Activated T-helper 1 cell treated with Interleukin-2 at 50 U/mL for 16 hours (primary cell): ENCODE data around the gene MYO16.
"Not testable (repeated sequence)": the region's sequence is repeated elsewhere in the genome, so short reads cannot be mapped to it uniquely, and the experiment has no call there.

Experiments
- DNase-seq: peaks from one replicate; pipeline ENCODE4 v3.0.0-alpha.2; 2020; ENCODE audit warnings: low read depth

The MYO16 gene

GRCh38 chr13:109199280-109199679 lies 569.9 kb downstream of the MYO16 start:
- no peak for DNase-seq

GRCh38 chr13:109200556-109200955 lies 571.1 kb downstream of the MYO16 start:
- DNase-seq: no peak

DNA sequence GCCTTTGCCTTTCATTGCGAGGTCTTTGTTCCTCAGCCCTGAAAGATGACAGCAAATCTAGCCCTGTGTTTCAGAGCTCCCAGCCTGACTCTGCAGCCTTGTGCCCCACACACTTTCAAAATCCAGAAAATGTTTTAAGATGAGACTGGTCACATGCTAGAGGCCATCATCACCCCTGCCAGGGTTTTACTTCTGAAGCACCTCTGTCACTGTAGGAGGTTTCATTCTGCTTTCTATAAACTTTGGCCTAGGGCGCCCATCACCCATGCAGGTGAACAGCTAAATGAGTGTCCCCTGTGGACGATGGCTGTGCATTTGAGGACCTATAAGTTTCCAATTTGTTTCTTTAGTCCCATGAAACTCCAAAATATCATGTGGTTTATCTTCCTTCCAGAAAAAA lies 574.2 kb downstream of the MYO16 start:
- no peak for DNase-seq

- no peak for DNase-seq
These were observed 574.8 kb downstream of the MYO16 start for GRCh38 chr13:109204252-109204651.

DNA sequence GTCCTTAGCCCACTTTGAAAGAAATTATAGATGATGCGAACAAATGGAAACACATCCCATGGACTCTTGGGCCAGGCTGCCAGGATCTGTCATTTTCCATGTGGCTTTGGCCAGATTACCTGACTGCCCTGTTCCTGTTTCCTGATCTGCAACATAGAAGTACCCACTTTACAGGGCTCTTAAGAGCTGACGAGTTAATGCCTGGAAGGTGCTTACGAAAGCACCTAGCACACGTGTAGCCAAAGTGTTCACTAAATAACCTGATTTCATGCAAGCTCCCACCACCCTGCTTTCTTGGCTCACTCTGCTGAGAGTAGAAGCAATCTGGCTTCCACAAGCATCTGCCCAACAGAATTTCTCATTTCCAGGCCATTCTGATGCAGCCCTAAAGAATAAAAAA lies 575.2 kb downstream of the MYO16 start:
- DNase-seq: no peak

GRCh38 chr13:109205315-109205714 lies 575.9 kb downstream of the MYO16 start:
- DNase-seq: no peak

DNA sequence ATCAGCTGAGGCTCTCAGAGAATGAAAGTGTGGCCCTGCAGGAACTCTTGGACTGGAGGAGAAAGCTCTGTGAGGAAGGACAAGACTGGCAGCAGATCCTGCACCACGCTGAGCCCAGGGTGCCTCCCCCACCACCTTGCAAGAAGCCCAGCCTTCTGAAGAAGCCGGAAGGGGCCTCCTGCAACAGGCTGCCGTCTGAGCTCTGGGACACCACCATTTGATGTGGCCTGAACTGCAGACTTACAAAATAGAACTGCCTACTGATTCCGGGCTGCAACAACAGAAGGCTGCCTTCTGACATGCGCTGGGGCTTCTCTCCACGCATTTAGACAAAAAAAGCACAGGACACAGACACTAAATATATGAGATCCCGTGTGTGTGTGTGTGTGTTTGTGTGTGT lies 577.2 kb downstream of the MYO16 start:
- no peak for DNase-seq

DNA sequence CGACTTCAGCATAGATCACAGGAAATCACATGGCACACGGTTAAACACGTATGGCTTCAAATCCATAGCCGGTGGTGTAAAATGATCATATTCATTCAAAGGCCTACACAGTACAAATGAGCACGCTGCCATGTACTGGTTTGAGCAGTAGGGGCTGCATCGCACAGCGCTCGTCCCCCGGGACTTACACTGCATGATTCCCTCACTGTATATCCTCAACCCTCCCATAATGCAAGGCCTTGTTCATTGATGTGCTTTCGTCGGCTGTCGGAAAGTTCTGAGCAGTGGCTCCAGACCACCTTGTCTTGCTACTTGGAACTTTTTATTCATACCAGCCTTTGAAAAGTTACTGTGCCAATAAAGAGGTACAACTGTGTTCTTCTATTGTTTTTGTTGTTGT lies 578.2 kb downstream of the MYO16 start:
- DNase-seq: no peak

DNA sequence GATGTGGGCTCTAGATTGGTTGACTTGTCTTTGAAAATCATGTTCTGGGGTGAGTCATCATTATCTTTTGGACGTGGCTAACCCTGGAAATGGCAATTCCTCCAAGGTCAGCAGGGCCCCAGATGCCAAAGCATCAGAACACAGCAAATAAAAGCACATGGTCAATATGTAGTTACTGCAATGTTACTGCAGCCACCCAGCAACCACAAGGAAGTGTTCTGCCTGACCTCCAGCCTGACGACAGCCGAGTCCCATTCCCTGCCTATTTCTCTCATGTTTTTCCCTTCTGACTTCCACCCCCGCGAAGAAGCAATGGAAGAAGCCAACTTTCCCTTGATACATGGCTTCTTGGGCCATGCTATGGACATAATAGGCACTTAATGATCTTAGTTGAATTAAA lies 579.1 kb downstream of the MYO16 start:
- DNase-seq: no peak

- no peak for DNase-seq
These were observed 580.1 kb downstream of the MYO16 start for GRCh38 chr13:109209526-109209925.

DNA sequence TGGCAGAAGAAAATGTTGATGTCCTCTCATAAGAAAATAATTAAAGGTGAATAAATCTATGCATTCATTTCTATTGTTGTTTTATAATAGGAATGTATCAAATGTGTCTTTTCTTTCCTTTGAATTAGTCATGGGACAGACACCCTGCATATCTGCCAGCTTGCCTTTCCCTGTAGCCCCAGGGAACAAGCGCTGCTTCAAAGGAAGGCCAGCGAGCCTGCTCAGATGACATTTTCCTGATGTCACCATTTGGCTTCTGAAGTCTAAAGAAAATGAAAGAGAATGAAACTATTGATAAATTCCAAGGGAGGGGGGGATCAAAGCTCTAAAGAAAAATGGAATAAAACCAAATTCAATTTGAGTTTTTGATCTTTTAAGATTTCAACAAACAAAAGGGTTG lies 582.2 kb downstream of the MYO16 start:
- no peak for DNase-seq

DNA sequence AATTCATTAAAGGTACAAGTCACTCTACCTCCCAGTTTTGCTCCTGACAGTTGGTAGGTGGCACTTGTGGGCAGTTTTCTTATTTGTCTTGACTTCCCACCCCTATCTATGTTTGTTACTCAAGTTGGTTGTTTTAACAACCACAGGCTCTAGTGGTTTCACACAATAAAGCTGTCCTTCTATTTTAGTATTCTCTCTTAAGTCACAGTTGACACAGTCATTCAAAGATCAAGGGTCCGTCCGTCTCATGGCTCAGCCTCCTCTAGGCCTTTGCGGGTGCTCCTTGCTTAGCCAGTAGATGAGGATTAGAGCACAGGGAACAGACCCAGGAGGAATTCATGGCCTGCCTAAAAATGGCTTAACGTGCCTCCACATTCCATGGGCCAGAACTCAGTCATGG lies 583.2 kb downstream of the MYO16 start:
- DNase-seq: no peak

DNA sequence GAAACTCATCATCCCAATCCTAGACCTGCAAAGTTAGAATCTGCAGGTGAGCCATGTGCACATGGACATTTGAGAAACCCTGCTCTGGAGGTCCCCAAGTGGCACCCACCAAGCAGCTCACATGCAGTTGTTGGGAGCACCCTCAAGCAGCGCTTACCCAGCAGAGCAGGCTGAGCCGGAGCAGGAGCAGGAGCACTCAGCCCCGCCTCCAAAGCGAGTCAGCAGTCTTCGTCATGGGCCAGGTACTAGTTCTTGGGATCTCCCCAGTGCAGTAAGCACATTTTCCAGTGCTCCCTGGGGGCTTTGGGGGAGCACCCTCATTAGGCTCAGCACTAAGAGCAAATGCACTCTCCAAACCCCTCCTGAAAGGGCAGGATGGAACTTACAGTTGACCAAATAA lies 584.3 kb downstream of the MYO16 start:
- DNase-seq: no peak

- no peak for DNase-seq
These were observed 585.0 kb downstream of the MYO16 start for GRCh38 chr13:109214393-109214792.

GRCh38 chr13:109215377-109215776 lies 586.0 kb downstream of the MYO16 start:
- no peak for DNase-seq

DNA sequence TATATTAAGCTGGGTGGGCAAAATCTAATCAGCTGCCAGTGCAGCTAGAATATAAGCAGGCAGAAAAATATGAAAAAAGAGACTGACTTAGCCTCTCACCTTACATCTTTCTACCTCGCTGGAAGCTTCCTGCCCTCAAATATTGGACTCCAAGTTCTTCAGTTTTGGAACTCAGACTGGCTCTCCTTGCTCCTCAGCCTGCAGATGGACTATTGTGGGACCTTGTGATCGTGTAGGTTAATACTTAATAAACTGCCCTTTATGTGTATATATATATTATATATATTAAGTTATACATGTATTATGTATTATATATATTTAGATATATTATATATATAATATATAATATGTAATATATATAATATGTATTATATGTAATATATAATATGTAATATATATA lies 588.1 kb downstream of the MYO16 start:
- not testable (repeated sequence) for DNase-seq

DNA sequence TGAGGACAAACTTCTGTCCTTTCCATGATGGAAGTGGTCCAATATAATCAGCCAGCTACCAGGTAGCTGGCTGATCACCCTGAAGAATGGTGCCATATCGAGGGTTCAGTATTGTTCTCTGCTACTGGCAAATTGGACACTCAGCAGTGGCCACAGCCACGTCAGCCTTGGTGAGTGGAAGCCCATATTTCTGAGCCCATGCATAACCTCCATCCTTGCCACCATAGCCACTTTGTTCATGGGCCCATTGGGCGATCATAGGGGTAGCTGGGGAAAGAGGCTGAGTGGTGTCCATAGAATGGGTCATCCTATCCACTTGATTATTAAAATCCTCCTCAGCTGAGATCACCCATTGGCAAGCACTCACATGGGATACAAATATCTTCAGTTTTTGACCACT lies 591.2 kb downstream of the MYO16 start:
- no peak for DNase-seq

GRCh38 chr13:109224033-109224432 lies 594.6 kb downstream of the MYO16 start:
- DNase-seq: no peak

DNA sequence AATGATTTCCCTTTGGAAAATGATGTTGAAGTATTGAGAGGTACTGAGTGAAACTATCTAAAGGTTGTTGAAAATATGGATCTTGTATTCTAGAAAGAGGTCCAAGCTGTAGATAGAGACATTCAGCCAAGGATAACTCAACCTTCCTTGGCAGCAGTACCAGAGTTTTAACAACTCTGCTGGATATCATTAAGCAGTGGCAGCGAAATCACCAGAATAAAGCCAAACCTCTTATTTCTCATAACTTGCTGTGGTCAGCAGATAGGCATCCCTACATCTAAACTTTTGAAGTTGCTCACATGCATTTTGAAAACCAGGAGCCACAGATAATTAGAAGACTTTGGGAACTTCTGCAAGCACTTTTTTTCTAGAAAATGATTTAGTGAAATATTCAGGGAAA lies 597.2 kb downstream of the MYO16 start:
- no peak for DNase-seq

DNA sequence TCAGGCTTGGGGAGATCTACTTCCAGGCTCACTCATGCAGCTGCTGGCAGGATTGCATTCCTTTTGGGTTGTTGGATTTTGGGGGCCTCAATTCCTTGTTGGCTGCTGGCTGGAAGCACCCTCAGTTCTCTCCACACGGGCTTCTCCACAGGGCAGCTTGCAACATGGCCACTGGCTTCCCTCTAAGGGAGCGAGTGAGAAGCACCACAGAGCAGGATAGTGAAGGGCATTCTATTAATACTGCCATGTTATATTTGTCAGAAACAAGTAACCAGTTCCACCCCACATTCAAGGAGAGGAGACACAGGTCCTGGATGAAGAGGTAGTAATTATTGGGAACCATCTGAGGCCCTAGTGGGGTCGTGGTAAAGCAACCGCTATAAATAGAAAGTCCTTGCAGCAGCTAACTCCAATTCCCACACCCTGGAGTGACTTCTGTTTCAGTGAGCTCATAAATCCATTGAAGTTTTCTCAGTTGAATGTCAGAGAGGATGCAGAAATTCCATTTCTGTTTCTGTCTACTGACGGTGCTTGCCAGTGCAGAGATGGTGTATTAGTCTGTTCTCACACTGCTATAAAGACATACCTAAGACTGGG lies 598.0 kb downstream of the MYO16 start:
- DNase-seq: no peak

DNA sequence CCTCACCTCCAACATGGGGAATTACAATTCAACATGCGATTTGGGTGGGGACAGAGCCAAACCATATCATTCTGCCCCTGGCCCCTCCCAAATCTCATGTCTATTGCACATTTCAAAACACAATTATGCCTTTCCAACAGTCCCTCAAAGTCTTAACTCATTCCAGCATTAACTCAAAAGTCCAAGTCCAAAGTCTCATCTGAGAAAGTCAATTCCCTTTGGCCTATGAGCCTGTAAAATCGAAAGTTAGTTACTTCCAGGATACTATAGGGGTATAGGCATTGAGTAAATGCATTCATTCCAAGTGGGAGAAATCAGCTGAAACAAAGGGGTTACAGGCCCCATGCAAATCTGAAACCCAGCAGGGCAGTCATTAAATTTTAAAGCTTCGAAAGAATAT lies 598.8 kb downstream of the MYO16 start:
- DNase-seq: no peak

GRCh38 chr13:109231888-109232287 lies 602.5 kb downstream of the MYO16 start:
- no peak for DNase-seq

GRCh38 chr13:109233293-109233692 lies 603.9 kb downstream of the MYO16 start:
- DNase-seq: no peak

DNA sequence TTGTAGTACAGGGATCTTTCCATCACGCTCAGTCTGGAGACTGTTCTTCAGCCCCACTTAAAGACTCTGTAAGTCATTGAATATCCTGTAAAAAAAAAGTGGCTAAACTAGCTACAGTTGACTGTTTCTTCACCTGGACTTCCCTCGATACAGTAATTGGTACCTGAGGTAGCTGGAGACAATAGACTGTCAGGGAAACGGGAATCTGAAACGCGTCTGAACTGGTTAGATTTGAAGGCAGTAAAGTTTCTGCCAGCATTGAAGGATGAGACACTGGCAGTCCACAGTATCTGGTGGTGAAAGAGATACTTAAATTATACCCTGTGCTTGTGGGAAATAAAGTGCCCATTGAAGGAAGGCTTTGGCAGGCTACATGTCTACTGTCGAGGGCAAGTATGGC lies 606.5 kb downstream of the MYO16 start:
- DNase-seq: no peak

- no peak for DNase-seq
These were observed 611.7 kb downstream of the MYO16 start for GRCh38 chr13:109241160-109241559.
